Effector memory CD4-positive, alpha-beta T cell (primary cell): ENCODE data around the gene TBC1D2B.

ENCODE experiments used
- DNase-seq, 3 donors: peaks; one replicate each; pipeline ENCODE4 v3.0.0-alpha.2; 2020
- H3K27ac ChIP-seq: 2 replicates; pipeline ENCODE4 v1.7.0; 2013; ENCODE audit warnings: mild to moderate bottlenecking, low read length, moderate library complexity; ENCODE audit not compliant: insufficient read depth, poor library complexity, severe bottlenecking
- H3K27me3 ChIP-seq: replicated peaks from 2 replicates; pipeline ENCODE4 v1.7.0; 2013; ENCODE audit warnings: mild to moderate bottlenecking, low read length; ENCODE audit not compliant: insufficient read depth, control insufficient read depth, poor library complexity, severe bottlenecking
- H3K36me3 ChIP-seq: 2 replicates; pipeline ENCODE4 v1.7.0; 2013; ENCODE audit warnings: mild to moderate bottlenecking, low read length, moderate library complexity; ENCODE audit not compliant: control insufficient read depth, insufficient read depth
- H3K4me1 ChIP-seq: 2 replicates; pipeline ENCODE4 v1.7.0; 2013; ENCODE audit warnings: low read length, mild to moderate bottlenecking; ENCODE audit not compliant: control insufficient read depth, insufficient read depth, poor library complexity, severe bottlenecking
- H3K4me3 ChIP-seq: 2 replicates; pipeline ENCODE4 v1.7.0; 2013; ENCODE audit warnings: low read length, low read depth, mild to moderate bottlenecking; ENCODE audit not compliant: insufficient read depth, poor library complexity, severe bottlenecking
- H3K9me3 ChIP-seq: 2 replicates; pipeline ENCODE4 v1.7.0; 2013; ENCODE audit warnings: mild to moderate bottlenecking, low read length, moderate library complexity; ENCODE audit not compliant: control insufficient read depth

Gene TBC1D2B

DNA sequence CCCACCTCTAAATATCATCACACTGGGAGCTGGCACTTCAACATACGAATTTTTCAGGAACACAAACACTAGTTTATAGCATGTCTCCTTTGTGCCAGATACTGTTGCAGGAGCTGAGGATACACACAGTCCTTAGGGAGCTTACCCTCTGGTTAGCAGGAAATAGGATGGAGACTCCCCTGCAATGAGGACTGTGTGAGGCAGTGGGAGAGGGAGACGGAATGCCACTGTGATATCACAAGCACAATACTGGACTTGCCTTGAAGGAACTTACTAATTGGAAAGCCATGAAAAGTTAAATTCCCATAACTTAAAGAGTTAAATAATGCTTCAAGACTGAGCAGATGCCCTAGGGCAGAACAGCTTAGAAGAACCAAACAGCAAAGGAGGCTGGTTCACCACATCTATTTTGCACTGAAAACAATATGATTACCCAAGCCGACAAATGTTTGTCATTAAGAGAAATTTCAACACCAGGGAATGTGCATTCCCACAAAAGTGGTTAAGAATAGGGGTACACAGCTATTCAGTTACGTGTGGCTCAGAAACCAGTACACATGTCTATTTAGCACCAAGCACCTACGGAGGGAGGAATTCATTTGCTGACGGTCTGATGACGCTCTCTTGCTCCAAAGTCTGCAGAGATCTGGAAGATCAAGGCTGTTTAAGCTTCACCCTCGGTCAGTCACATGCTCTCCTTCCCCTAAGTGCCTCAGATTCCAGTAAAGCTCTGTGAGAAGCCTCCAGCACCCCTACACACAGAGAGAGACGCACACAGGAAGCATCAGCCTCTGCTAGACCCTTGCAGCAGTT is 5.2 kb downstream of the TBC1D2B start:
- no peak overlapping the region for H3K4me3 ChIP-seq
- peaks cover 57% of the 10 kb centered on the region for H3K4me1 ChIP-seq
- no peaks in the 10 kb centered on the region for H3K27me3 ChIP-seq
- no peaks in the 10 kb centered on the region for H3K9me3 ChIP-seq
- no peak for DNase-seq
- H3K27ac ChIP-seq, result peak overlapping the region; percentile 36
- H3K36me3 ChIP-seq, result no peaks in the 10 kb centered on the region

DNA sequence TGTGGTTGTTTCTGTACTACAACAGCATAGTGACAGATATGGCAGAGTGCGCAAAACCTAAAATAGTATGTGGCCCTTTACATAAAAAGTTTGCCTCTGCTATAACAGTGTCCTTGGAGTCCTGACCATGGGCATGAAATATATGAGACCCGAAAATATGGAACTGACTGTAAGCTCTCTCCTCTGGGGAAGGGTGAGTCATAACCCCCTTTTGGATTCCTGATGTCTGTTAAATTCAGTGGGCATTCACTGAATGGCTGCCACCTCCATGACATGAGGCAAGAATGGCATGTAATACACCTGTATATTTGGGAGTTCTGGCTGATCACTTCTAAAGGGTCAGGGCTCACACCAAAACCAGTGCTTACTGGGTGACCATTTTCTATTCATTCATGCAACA is 6.1 kb downstream of the TBC1D2B start:
- no peak overlapping the region for H3K4me3 ChIP-seq
- no peak for DNase-seq
- H3K4me1 ChIP-seq, result peaks cover 65% of the 10 kb centered on the region
- no peaks in the 10 kb centered on the region for H3K36me3 ChIP-seq
- H3K9me3 ChIP-seq, result no peaks in the 10 kb centered on the region
- peak overlapping the region; percentile 19 for H3K27ac ChIP-seq
- H3K27me3 ChIP-seq, result no peaks in the 10 kb centered on the region

DNA sequence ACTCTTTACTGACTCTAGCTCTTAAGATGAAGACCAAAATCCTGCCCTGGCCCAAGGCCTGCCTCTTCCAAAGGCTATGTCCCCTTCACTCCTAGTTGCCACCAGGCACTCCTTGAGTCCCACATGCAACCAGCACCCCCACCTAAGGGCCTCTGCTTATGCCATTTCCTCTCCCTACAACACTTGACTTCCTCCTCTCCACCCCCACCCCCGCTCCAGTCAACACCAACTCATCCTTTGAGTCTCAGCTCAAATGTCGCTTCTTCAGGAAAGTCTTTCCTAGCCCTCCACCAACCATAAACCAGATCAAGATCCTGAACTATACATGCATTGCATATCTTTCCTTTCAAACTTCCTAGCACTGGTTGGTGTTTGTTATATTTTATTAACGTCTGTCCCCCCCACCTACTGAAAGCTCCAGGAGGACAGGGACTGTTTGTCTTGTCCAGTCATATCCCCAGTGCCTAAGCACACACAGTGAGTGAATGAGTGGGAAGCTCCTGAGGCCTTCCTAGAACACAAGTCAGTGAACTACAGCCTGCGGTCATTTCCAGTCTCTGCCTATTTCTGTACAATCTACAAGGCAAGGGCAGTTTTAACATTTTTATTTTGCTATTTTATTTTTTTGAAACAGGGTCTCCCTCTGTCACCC is 7.3 kb downstream of the TBC1D2B start:
- H3K4me1 ChIP-seq, result peaks cover 68% of the 10 kb centered on the region
- DNase-seq, result no peak
- H3K4me3 ChIP-seq, result peak overlapping the region; percentile 39
- no peaks in the 10 kb centered on the region for H3K9me3 ChIP-seq
- H3K27me3 ChIP-seq, result no peaks in the 10 kb centered on the region
- no peaks in the 10 kb centered on the region for H3K36me3 ChIP-seq
- H3K27ac ChIP-seq, result peak overlapping the region; percentile 62

DNA sequence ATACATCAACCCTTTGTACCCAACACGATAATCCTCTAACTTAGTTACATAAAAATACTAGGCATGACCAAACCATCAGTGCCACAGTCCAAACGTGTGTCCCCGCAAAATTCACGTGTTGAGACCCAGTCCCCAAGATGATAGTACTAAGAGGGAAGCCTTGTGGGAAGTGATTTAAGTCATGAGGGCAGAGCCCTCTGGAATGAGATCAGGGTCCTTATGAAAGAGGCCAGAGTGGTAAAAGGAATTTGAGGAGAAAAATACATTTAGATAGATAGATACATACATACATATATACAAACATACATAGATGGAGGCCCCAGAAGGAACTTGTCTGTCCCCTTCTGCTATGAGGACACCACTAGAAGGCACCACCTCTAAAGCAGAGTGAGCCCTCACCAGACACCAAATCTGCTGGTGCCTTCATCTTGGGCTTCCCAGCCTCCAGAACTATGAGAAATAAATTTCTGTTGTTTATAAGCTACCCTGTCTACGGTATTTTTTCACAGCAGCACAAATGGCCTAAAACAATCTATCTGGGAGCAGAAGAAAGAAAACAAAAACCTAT is 8.0 kb downstream of the TBC1D2B start:
- no peak for DNase-seq
- H3K27ac ChIP-seq, result peak overlapping the region; percentile 62
- H3K4me3 ChIP-seq, result peak overlapping the region; percentile 39
- H3K27me3 ChIP-seq, result no peaks in the 10 kb centered on the region
- H3K4me1 ChIP-seq, result peaks cover 75% of the 10 kb centered on the region
- H3K36me3 ChIP-seq, result no peaks in the 10 kb centered on the region
- no peaks in the 10 kb centered on the region for H3K9me3 ChIP-seq

DNA sequence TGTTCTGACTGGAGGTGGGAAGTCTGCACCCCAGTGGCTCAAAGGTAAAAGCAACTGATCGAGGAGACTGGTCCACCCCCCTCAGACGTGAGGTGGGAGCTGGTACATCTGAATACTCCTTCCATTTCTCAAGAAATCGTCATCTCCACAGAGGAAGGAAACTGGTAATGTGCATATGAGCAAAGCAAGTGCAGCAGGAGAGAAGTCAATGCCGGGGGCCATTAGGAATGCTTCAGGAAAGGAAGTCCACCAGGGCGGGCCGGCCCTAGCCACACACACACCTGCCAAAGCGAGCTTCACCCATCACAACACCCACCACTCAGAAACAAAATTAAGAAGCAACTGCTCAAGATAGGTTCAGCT is 8.5 kb downstream of the TBC1D2B start:
- no peak for DNase-seq
- Histone ChIP-seq H3K4me3 (peak overlapping the region; percentile 39), H3K27ac (peak overlapping the region; percentile 62), H3K9me3 (no peaks in the 10 kb centered on the region), H3K27me3 (no peaks in the 10 kb centered on the region), H3K4me1 (peaks cover 80% of the 10 kb centered on the region), H3K36me3 (no peaks in the 10 kb centered on the region)

DNA sequence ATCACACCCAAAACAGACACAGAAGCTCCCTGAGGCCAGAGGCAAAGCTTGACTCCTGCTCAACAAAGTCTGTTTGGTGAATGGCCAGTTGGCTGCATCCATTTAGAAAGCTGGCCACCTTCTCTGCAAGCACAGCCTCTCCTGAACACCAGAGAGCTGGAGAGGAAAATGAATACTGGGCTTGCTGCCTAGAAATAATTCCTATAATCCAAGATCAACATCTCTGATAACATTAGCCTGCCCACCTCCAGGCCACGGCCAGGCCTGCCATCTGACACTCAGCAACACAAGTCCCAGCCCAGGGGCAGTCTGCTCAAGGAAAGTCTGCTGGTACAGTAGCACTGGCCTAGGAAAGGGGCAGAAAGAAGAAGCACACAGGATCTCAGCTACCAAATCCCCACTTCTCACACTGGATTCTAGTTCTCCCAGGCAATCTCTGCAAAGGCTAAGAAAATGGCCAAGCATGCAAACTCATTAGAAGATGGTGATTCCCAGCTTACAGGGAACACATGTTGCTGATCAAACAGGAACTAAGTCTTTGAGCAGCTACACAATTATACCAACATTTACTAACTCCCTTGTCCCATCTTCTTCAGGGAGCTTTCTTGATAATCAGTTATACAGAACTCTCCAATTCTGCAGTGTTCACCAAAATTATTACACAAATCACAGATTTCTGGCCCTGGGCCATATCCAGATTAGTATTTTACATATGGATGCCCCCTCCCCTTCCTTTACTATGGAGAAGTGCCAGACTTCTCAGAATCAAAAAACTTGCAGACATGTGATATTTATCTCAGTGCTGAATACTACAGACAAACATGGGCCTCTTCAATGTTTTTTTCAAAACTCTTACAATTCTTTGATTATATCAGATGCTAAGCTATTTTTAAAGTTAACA is 9.9 kb downstream of the TBC1D2B start:
- no peak for DNase-seq
- H3K4me1 ChIP-seq, result peaks cover 83% of the 10 kb centered on the region
- H3K36me3 ChIP-seq, result no peaks in the 10 kb centered on the region
- peak overlapping the region; percentile 39 for H3K4me3 ChIP-seq
- H3K27ac ChIP-seq, result peak overlapping the region; percentile 62
- H3K9me3 ChIP-seq, result no peaks in the 10 kb centered on the region
- no peaks in the 10 kb centered on the region for H3K27me3 ChIP-seq

DNA sequence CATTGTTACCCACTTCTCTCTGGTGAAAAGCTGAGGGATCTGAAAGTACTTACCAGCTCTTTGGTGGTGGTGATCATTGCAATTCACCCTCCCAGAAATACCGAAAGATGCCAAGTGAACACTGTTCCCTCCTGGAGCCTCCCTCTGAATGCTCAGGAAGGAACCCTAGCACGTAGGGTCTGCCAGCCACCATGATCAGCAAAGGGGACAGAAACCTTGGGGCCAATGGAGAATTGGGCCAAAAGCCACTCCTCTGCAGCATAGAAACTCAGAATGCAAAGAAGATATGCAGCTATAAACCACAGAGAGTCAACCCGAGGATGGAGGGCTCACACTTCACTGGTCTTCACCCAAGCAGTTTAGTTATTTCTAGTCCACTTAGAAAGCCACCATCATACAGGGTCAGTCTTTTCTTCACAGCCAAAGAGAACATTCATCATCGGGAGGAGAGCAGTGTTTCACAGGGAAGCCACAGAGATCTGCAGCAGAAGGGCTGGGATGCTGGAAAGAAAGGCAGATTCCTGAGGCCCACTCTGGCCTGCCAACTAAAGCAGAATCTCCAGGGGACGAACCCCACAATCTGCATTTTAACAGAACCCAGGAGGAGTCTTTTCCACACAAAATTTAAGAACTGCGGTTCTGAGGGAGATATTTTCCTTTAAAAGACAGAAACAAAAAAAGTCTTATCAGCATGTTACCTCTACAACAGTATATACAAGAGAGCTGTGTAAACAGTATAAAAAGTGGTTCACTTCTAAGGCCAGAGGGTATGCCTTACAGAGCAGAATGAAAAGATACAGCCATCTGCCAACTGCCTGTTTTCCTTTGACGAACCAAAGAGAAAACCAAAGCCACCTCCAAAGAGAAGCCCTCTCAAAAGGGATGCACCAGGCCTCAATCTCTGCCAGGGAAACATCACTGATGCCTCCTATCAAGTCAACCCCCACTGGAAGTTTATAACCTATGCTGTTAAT is 11.3 kb downstream of the TBC1D2B start:
- H3K9me3 ChIP-seq, result no peaks in the 10 kb centered on the region
- H3K36me3 ChIP-seq, result no peaks in the 10 kb centered on the region
- peak overlapping the region; percentile 21 for H3K4me3 ChIP-seq
- peaks cover 74% of the 10 kb centered on the region for H3K4me1 ChIP-seq
- H3K27ac ChIP-seq, result peak overlapping the region; percentile 62
- DNase-seq, result no peak
- H3K27me3 ChIP-seq, result no peaks in the 10 kb centered on the region

DNA sequence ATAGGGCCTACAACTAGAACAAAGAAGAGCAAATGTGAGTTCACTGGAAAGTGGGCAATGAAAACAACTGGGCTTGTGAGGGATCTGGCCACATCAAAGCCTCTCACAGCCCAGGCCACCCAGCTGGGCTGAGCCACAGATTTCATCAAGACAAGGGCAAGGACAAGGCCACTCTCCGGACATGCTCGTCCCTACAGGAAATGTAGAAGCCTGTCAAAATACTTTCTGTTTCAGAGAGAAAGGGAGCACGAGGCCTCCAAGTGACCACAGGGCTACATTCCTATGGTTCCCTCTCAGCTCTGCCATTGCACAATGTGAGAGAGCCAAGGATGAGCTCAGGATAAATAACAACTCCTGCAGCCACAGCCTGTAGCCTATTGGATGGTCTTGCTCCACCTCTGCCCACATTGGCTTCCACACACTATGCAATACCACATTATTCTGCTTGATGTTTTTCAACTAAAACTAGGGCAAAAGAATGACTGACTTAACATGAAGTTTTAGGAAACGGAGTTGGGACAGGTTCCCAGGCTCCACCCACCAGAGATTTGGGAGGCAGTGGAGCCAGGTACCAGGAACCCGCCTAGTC is 12.1 kb downstream of the TBC1D2B start:
- Histone ChIP-seq H3K9me3 (no peaks in the 10 kb centered on the region), H3K27me3 (no peaks in the 10 kb centered on the region), H3K4me1 (peaks cover 69% of the 10 kb centered on the region), H3K36me3 (no peaks in the 10 kb centered on the region), H3K4me3 (peak overlapping the region; percentile 21), H3K27ac (peak overlapping the region; percentile 62)
- no peak for DNase-seq

DNA sequence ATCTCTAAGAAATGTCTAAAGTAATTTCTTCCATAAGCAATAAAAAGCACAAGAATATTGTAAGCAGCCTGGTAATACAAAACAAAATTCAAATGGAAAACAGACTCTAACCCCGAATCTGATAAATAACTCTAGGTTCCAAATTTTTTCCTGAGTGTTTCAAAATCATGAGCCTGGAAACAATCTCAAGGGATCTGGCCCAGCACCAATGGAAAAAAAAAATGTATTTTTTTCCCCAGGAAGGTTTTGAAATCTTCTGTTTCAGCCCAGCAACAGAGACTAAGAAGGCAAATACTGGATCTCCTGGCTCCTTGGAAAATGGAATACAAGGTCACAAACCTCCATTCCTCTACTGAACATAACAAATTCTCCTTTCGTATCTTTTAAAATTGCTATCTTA is 13.0 kb downstream of the TBC1D2B start:
- Histone ChIP-seq H3K27ac (peak overlapping the region; percentile 62), H3K27me3 (no peaks in the 10 kb centered on the region), H3K4me3 (peak overlapping the region; percentile 14), H3K9me3 (no peaks in the 10 kb centered on the region), H3K36me3 (no peaks in the 10 kb centered on the region), H3K4me1 (peaks cover 69% of the 10 kb centered on the region)
- DNase-seq, result no peak
